ENCODE data around the gene CREB3L2.
"Not testable (repeated sequence)": the region's sequence is repeated elsewhere in the genome, so short reads cannot be mapped to it uniquely, and the experiment has no call there.

Gene CREB3L2

GRCh38 chr7:138015096-138015495 is 13.2 kb upstream of the CREB3L2 start:
- no peak for DNase-seq (ENCODE audit: low read depth, low spot score)
- H3K4me3 ChIP-seq (ENCODE audit: low read length) = no peak overlapping the region

GRCh38 chr7:138014686-138015085 is 12.8 kb upstream of the CREB3L2 start:
- no peak for DNase-seq (ENCODE audit: low read depth, low spot score)
- no peak overlapping the region for H3K4me3 ChIP-seq (ENCODE audit: low read length)

GRCh38 chr7:138014201-138014600 is 12.3 kb upstream of the CREB3L2 start:
- not testable (repeated sequence) for DNase-seq (ENCODE audit: low read depth, low spot score); H3K4me3 ChIP-seq (ENCODE audit: low read length)

- no peak overlapping the region for H3K4me3 ChIP-seq (ENCODE audit: low read length)
- no peak for DNase-seq (ENCODE audit: low read depth, low spot score)
Measured at GRCh38 chr7:138009350-138009653, 7.4 kb upstream of the CREB3L2 start.

GRCh38 chr7:138008588-138009349 is 6.9 kb upstream of the CREB3L2 start:
- no peak for DNase-seq (ENCODE audit: low read depth, low spot score)
- no peak overlapping the region for H3K4me3 ChIP-seq (ENCODE audit: low read length)

GRCh38 chr7:138008019-138008587 is 6.2 kb upstream of the CREB3L2 start:
- DNase-seq (ENCODE audit: low read depth, low spot score) = no peak
- H3K4me3 ChIP-seq (ENCODE audit: low read length) = no peak overlapping the region

- no peak for DNase-seq (ENCODE audit: low read depth, low spot score)
- no peak overlapping the region for H3K4me3 ChIP-seq (ENCODE audit: low read length)
Measured at GRCh38 chr7:138006106-138006505, 4.2 kb upstream of the CREB3L2 start.

GRCh38 chr7:138004936-138005335 is 3.0 kb upstream of the CREB3L2 start:
- no peak for DNase-seq (ENCODE audit: low read depth, low spot score)
- H3K4me3 ChIP-seq (ENCODE audit: low read length) = no peak overlapping the region

GRCh38 chr7:138004046-138004445 is 2.2 kb upstream of the CREB3L2 start:
- DNase-seq (ENCODE audit: low read depth, low spot score) = no peak
- no peak overlapping the region for H3K4me3 ChIP-seq (ENCODE audit: low read length)

GRCh38 chr7:138002828-138003189 is 923 bp upstream of the CREB3L2 start:
- DNase-seq (ENCODE audit: low read depth, low spot score) = no peak
- peak overlapping the region; percentile 93; the same call in 1 of the 2 replicates for H3K4me3 ChIP-seq (ENCODE audit: low read length)

- DNase-seq (ENCODE audit: low read depth, low spot score) = peak; percentile 98
- H3K4me3 ChIP-seq (ENCODE audit: low read length) = peak overlapping the region; percentile 93
Measured at GRCh38 chr7:138002096-138002827, 376 bp upstream of the CREB3L2 start.

GRCh38 chr7:138000081-138000701 is 1.7 kb downstream of the CREB3L2 start:
- no peak for DNase-seq (ENCODE audit: low read depth, low spot score)
- peak overlapping the region; percentile 93 for H3K4me3 ChIP-seq (ENCODE audit: low read length)

- H3K4me3 ChIP-seq (ENCODE audit: low read length) = no peak overlapping the region
- no peak for DNase-seq (ENCODE audit: low read depth, low spot score)
Measured at GRCh38 chr7:137999496-138000080, 2.3 kb downstream of the CREB3L2 start.

- H3K4me3 ChIP-seq (ENCODE audit: low read length) = no peak overlapping the region
- no peak for DNase-seq (ENCODE audit: low read depth, low spot score)
Measured at GRCh38 chr7:137998250-137998649, 3.6 kb downstream of the CREB3L2 start.

- DNase-seq (ENCODE audit: low read depth, low spot score) = no peak
- no peak overlapping the region for H3K4me3 ChIP-seq (ENCODE audit: low read length)
Measured at GRCh38 chr7:137996871-137997270, 5.0 kb downstream of the CREB3L2 start.

GRCh38 chr7:137996386-137996851 is 5.5 kb downstream of the CREB3L2 start:
- H3K4me3 ChIP-seq (ENCODE audit: low read length) = no peak overlapping the region
- peak; percentile 54 for DNase-seq (ENCODE audit: low read depth, low spot score)

- no peak for DNase-seq (ENCODE audit: low read depth, low spot score)
- no peak overlapping the region for H3K4me3 ChIP-seq (ENCODE audit: low read length)
Measured at GRCh38 chr7:137994216-137994615, 7.7 kb downstream of the CREB3L2 start.

- no peak for DNase-seq (ENCODE audit: low read depth, low spot score)
- H3K4me3 ChIP-seq (ENCODE audit: low read length) = no peak overlapping the region
Measured at GRCh38 chr7:137993395-137993743, 8.5 kb downstream of the CREB3L2 start.

- H3K4me3 ChIP-seq (ENCODE audit: low read length) = no peak overlapping the region
- DNase-seq (ENCODE audit: low read depth, low spot score) = no peak
Measured at GRCh38 chr7:137992550-137993394, 9.1 kb downstream of the CREB3L2 start.

Data from Jurkat, Clone E6-1 (cell line).